Spinal cord (tissue), 10 donors: ENCODE results near the gene BDH2. TPM values are rescaled to one million over a fixed set of nuclear protein-coding genes. Genes with fewer than 3 reads are reported as not detected.
A peak's percentile ranks its signal among the peaks of the same experiment; 100 is the strongest.

ENCODE experiments used
- DNase-seq, 6 donors: peaks; one replicate each; pipeline versions ENCODE4 v3.0.0 to v3.0.0-alpha.2; 2013 to 2015; ENCODE audit warnings: low spot score in 6 of 6, low read depth in 4 of 6
- H3K27ac ChIP-seq: one replicate; pipeline ENCODE4 v1.5.1; 2013; ENCODE audit warnings: low read depth, low read length, control low read depth
- H3K27me3 ChIP-seq: one replicate; pipeline ENCODE4 v1.6.1; 2013; ENCODE audit warnings: low read length; ENCODE audit not compliant: control insufficient read depth, insufficient read depth
- H3K36me3 ChIP-seq: one replicate; pipeline ENCODE4 v1.6.1; 2013; ENCODE audit warnings: low read length; ENCODE audit not compliant: control insufficient read depth, insufficient read depth
- H3K4me1 ChIP-seq: one replicate; pipeline ENCODE4 v1.6.1; 2013; ENCODE audit warnings: low read length; ENCODE audit not compliant: control insufficient read depth, insufficient read depth
- H3K4me3 ChIP-seq: one replicate; pipeline ENCODE4 v1.5.1; 2013; ENCODE audit warnings: low read depth, low read length, control low read depth
- H3K9me3 ChIP-seq: one replicate; pipeline ENCODE4 v1.6.1; 2013; ENCODE audit warnings: low read length; ENCODE audit not compliant: control insufficient read depth, insufficient read depth
- WGBS: methylation state at CpG from one replicate; pipeline ENCODE4 v1.1.5; 2013; ENCODE audit warnings: missing lambda C conversion rate; ENCODE audit not compliant: insufficient coverage; 5-methylcytosine and 5-hydroxymethylcytosine counted together
- long read RNA-seq, 4 donors: transcript quantifications; one replicate each; lab custom pipeline, GENCODE V29; 2026
- polyA plus RNA-seq, 2 donors: library from polyadenylated mRNA; unstranded; fragments of 120-200 nt; gene quantifications; one replicate each; pipeline ENCODE4 v1.2.1, GENCODE V29; 2013; ENCODE audit not compliant: insufficient read length in 2 of 2
- total RNA-seq, 2 donors: library from RNA; depleted of rRNA in 1 of 2; stranded (reverse); fragments of 120-200 nt in 1 of 2; fragments of >200 nt in 1 of 2; gene quantifications; one replicate each; pipeline versions ENCODE4 v1.2.3 to v1.2.4, GENCODE V29; 2013 to 2014
- donor health status: healthy.

Gene BDH2
- total RNA-seq (100 to 1,000 TPM in 1 of 2 donors, 10 to 100 TPM in 1; 51.1 to 129 TPM), polyA plus RNA-seq (10 to 100 TPM; 47.2 to 50.3 TPM)
- long read RNA-seq, donor 1, transcript BDH2-201 (10 exons, 1,126 nt), result major isoform, 18 of 27 reads
- long read RNA-seq, donor 1, partial matches to known transcripts, result 8 of 27 reads
- long read RNA-seq, donor 1, other reads (novel, unspliced or antisense), result 0 of 27 reads
- long read RNA-seq, donor 2, transcript BDH2-201 (10 exons, 1,126 nt), result major isoform, 7 of 8 reads
- long read RNA-seq, donor 2, partial matches to known transcripts, result 0 of 8 reads
- long read RNA-seq, donor 2, other reads (novel, unspliced or antisense), result 0 of 8 reads
- long read RNA-seq, donor 3, partial matches to known transcripts, result 0 of 3 reads
- long read RNA-seq, donor 3, other reads (novel, unspliced or antisense), result 0 of 3 reads
- long read RNA-seq, donor 4, transcript BDH2-203 (10 exons, 1,742 nt), result minor isoform, 6 of 150 reads
- long read RNA-seq, donor 4, transcript BDH2-201 (10 exons, 1,126 nt), result major isoform, 50 of 150 reads
- long read RNA-seq, donor 4, transcript BDH2-204 (9 exons, 2,046 nt), result minor isoform, 21 of 150 reads
- long read RNA-seq, donor 4, partial matches to known transcripts, result 65 of 150 reads
- long read RNA-seq, donor 4, other reads (novel, unspliced or antisense), result 6 of 150 reads

DNA sequence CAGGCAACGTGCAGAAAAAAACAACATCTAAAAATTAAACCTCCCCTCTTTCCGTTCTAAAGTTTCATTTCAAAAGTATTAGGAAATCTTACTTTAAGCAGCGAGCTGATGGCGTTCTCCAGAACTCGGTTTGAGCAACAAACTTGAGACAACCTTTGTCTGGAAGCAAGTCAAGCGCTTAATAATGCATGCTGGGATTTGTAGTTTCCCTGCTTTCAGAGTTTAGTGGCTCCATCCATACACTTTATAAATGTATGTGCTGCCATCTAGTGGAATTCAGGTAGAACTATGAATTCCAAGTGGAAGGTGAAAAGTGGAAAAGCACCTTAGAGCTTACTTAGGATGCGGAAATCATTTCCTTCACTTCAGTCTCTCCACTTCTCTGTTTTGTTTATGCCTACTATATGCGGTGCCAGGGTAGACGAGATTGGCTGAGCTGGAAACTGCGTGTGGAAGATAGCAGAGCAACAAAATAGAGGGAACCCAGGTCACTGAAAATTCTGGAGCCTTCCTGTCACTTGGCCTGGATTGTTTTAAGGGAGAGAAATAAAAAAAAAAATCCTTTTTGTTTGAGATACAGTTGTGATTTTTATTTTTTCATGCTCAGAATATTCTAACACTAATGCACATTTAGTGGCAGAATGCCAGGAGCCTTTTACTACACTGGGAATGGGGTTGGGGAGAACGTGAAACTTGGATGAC is at the start of gene BDH2:
Gene BDH2, minus strand, starts transcription at position 144 of the 702 bp plus-strand sequence. CDS start 3,580 bp downstream, outside the sequence.
- peak within 1 kb of the TSS; percentile 70 for H3K27ac ChIP-seq
- 10% methylated on average over 10 of the region's 11 CpGs for WGBS
- no peaks in the 10 kb centered on the region for H3K36me3 ChIP-seq
- peak within 1 kb of the TSS; percentile 61 for H3K4me3 ChIP-seq
- no peaks in the 10 kb centered on the region for H3K9me3 ChIP-seq
- peak; percentile 80 to 97 (median 82) for DNase-seq
- H3K27me3 ChIP-seq, result no peaks in the 10 kb centered on the region
- peaks cover 5% of the 10 kb centered on the region for H3K4me1 ChIP-seq

DNA sequence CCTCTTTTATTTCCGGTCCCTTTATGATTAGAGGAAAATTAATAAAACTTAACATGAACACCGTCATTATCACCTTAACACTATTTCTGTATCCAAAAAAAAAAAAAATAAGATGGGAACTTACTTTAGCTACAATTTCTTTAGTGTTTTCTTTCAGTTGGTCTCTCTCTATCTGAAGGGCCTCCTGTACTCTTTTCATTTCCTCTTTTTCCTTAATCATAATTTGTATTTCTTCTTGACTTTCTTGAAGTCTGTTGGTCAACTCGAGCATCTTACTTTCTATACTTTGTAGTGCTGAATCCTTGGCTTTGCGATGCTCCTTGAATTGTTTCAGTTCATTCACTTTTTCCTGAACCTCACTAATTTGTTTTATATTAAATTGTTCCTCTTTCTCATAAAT is 45.3 kb upstream of the BDH2 start:
- no peak for DNase-seq
- H3K9me3 ChIP-seq, result no peaks in the 10 kb centered on the region
- no peaks in the 10 kb centered on the region for H3K36me3 ChIP-seq
- no peaks in the 10 kb centered on the region for H3K27me3 ChIP-seq
- WGBS, result no CpG with 5 or more reads among the region's 4 CpGs
- H3K4me1 ChIP-seq, result no peaks in the 10 kb centered on the region
- no peak overlapping the region for H3K4me3 ChIP-seq
- no peak overlapping the region for H3K27ac ChIP-seq

DNA sequence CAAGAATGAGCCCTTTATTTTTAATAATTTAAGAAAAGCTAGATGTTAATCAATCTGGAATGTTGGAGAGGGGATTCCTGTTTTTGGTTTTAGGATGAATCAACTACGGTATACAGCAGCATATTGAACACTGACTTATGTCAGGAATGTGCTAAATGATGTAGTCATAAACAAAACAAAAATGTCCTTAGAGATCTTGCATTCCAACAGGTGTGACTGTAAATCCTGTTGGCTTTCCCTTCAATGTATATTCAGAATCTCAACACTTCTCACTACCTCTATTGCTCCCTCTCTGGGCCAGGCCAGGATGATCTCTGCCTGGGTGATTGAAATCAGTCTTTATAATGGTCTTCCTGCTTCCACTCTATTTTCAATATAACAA is 37.8 kb upstream of the BDH2 start:
- WGBS, result no CpG with 5 or more reads among the region's 1 CpG
- no peak overlapping the region for H3K4me3 ChIP-seq
- DNase-seq, result no peak
- H3K36me3 ChIP-seq, result no peaks in the 10 kb centered on the region
- no peaks in the 10 kb centered on the region for H3K9me3 ChIP-seq
- no peak overlapping the region for H3K27ac ChIP-seq
- no peaks in the 10 kb centered on the region for H3K4me1 ChIP-seq
- H3K27me3 ChIP-seq, result no peaks in the 10 kb centered on the region

DNA sequence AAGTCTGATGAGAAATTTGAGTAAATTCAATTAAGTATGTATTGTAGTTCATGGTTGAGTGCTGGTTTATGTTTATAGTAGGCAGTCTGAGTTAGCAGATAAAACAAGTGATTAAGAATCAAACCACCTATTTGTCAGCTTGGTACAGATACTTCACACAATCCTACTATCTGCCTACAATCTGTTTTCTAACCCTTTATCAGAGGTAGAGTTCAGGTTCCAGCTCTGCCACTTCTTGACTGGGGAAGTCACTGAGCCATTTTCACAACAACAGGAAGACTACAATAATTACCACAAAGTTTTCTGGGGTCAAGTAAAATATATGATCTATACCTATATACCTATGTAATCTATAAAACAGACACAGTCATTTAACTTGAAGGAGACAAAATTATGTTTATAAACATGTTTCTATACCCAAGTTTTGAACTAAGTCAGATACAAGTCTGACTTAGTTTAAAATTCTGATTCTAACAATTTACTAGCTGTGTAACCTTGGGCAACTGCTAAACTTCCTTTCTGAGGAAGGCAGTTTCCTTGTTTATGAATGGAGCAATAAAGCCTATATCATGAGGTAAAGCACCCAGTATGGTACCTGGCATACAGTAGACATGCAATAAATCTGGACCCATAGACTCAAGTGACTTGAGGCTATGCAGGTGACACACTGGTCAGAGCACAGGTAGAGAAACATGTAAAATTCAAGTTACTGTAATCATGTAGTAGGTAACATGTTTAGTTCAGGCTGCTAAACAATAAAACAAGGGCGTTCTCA is 37.2 kb upstream of the BDH2 start:
- H3K36me3 ChIP-seq, result no peaks in the 10 kb centered on the region
- no peak overlapping the region for H3K4me3 ChIP-seq
- no CpG with 5 or more reads among the region's 1 CpG for WGBS
- no peak overlapping the region for H3K27ac ChIP-seq
- no peaks in the 10 kb centered on the region for H3K4me1 ChIP-seq
- no peaks in the 10 kb centered on the region for H3K27me3 ChIP-seq
- H3K9me3 ChIP-seq, result no peaks in the 10 kb centered on the region
- no peak for DNase-seq

DNA sequence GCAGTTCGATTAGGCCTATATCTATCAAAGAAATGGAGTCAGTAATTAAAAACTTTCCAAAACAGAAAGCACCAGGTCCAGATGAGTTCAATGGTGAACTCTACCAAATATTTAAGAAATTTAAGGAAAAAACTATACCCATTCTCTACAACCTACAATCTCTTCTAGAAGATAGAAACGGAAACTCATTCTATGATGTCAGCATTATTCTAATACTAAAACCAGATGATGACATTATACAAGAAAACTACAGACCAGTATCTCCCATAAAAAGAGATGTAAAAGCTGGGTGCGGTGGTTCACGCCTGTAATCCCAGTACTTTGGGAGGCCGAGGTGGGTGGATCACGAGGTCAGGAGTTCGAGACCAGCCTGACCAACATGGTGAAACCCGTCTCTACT is 29.5 kb upstream of the BDH2 start:
- H3K27me3 ChIP-seq, result no peaks in the 10 kb centered on the region
- no peaks in the 10 kb centered on the region for H3K36me3 ChIP-seq
- no peaks in the 10 kb centered on the region for H3K4me1 ChIP-seq
- no peak overlapping the region for H3K4me3 ChIP-seq
- no CpG with 5 or more reads among the region's 8 CpGs for WGBS
- no peaks in the 10 kb centered on the region for H3K9me3 ChIP-seq
- H3K27ac ChIP-seq, result no peak overlapping the region
- DNase-seq, result no peak

DNA sequence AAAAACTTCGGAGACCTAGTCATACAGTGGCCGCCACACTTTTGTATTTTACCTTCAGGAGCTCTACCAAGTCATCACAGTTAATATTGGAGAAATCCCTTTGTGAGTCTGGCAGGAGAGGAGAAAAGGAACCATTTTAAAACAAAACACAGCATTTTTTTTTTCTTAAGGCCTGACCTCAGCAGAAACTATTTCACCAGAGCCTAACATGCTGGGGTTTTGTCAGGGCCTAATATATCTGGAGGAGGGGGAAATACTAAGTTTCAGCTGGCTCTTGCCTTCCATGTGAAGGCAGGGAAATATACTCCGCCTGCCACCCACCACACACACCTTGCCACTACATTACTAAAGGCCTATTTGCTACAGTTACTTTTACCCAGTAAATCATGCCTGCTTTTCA is 26.5 kb upstream of the BDH2 start:
- Histone ChIP-seq H3K27me3 (no peaks in the 10 kb centered on the region), H3K4me1 (no peaks in the 10 kb centered on the region), H3K4me3 (no peak overlapping the region), H3K27ac (no peak overlapping the region), H3K9me3 (no peaks in the 10 kb centered on the region), H3K36me3 (no peaks in the 10 kb centered on the region)
- DNase-seq, result no peak
- 71% methylated on average over 1 of the region's 3 CpGs for WGBS

DNA sequence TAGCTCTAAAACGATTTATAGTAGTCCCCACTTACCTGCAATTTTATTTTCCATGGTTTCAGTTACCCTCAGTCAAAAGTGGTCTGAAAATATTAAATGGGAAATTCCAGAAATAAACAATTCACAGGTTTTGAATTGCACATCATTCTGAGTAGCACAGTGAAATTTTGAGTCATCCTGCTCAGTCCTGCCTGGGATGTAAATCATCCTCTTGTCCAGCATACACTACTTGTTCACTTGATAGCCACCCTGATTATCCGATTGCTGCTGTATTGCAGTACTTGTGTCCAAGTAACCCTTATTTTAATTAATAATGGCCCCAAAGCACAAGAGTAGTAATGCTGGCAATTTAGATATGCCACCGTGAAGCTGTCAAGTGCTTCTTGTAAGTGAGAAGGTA is 23.5 kb upstream of the BDH2 start:
- H3K27me3 ChIP-seq, result no peaks in the 10 kb centered on the region
- no peak overlapping the region for H3K4me3 ChIP-seq
- no peak for DNase-seq
- no peaks in the 10 kb centered on the region for H3K4me1 ChIP-seq
- WGBS, result no CpG with 5 or more reads among the region's 3 CpGs
- H3K36me3 ChIP-seq, result no peaks in the 10 kb centered on the region
- no peak overlapping the region for H3K27ac ChIP-seq
- no peaks in the 10 kb centered on the region for H3K9me3 ChIP-seq

DNA sequence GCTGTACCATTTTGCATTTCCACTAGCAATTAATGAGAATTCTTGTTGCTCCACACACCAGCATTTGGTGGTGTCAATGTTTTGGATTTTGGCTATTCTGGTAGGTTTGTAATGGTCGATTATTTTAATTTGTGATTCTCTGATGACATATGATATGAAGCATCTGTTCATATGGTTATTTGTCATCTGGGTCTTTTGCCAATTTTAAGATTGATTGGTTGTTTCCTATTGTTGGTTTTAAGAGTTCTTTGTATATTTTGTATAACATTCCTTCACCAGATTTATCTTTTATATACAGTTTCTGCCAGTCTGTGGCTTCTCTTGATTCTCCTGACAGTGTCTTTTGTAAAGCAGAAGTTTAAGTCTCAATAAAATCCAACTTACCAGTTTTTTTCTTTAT is 18.5 kb upstream of the BDH2 start:
- H3K27ac ChIP-seq, result no peak overlapping the region
- no peaks in the 10 kb centered on the region for H3K9me3 ChIP-seq
- no peaks in the 10 kb centered on the region for H3K4me1 ChIP-seq
- no peaks in the 10 kb centered on the region for H3K27me3 ChIP-seq
- WGBS, result 90% methylated on average over 1 of the region's 1 CpG
- H3K4me3 ChIP-seq, result no peak overlapping the region
- no peaks in the 10 kb centered on the region for H3K36me3 ChIP-seq
- DNase-seq, result no peak

DNA sequence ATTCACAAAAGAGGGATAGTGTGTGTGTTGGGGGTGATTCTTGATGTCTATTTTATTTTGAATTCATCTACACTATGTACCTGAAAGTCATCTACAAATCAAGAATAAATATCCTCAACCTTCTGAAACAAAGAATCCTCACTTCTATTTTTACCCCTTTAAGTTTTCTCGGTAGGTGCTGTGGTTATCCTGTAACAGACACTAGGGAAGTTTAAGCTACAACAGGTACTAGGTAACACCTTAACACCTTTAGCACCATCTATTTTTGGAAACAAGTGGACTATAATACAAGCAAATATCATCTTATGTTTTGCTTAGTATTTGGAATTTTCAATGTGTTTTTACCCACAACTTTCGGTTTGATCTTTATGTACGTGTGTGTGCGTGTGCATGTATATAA is 12.0 kb upstream of the BDH2 start:
- WGBS, result no CpG with 5 or more reads among the region's 4 CpGs

More for the DNA sequence above, 12.0 kb upstream of the BDH2 start:
- Histone ChIP-seq H3K4me3 (no peak overlapping the region), H3K36me3 (no peaks in the 10 kb centered on the region), H3K27me3 (no peaks in the 10 kb centered on the region), H3K9me3 (no peaks in the 10 kb centered on the region), H3K27ac (no peak overlapping the region), H3K4me1 (no peaks in the 10 kb centered on the region)
- no peak for DNase-seq
